Stimulated activated CD8-positive, alpha-beta memory T cell treated with anti-CD3 and anti-CD28 coated beads, Interleukin-7, amount 100 ng/mL, for 48 hours (primary cell): ENCODE measurements around the gene REC114.

Experiments used
- DNase-seq, 2 donors: peaks; one replicate each; pipeline ENCODE4 v3.0.0-alpha.2; 2020; ENCODE audit warnings: low read depth in 1 of 2; ENCODE audit errors: extremely low read depth in 1 of 2

The REC114 gene

GRCh38 chr15:73601451-73602445 lies 158.8 kb downstream of the REC114 start:
- DNase-seq: no peak

- DNase-seq: no peak
These were observed 159.5 kb downstream of the REC114 start for GRCh38 chr15:73602446-73602843.

GRCh38 chr15:73602992-73603391 lies 160.0 kb downstream of the REC114 start:
- DNase-seq: no peak

- no peak for DNase-seq
These were observed 161.5 kb downstream of the REC114 start for GRCh38 chr15:73604477-73604876.

- no peak for DNase-seq
These were observed 162.9 kb downstream of the REC114 start for GRCh38 chr15:73605759-73606436.

- no peak for DNase-seq
These were observed 164.4 kb downstream of the REC114 start for GRCh38 chr15:73607405-73607804.

GRCh38 chr15:73607843-73608242 lies 164.9 kb downstream of the REC114 start:
- DNase-seq: no peak

- no peak for DNase-seq
These were observed 165.5 kb downstream of the REC114 start for GRCh38 chr15:73608475-73608874.

DNA sequence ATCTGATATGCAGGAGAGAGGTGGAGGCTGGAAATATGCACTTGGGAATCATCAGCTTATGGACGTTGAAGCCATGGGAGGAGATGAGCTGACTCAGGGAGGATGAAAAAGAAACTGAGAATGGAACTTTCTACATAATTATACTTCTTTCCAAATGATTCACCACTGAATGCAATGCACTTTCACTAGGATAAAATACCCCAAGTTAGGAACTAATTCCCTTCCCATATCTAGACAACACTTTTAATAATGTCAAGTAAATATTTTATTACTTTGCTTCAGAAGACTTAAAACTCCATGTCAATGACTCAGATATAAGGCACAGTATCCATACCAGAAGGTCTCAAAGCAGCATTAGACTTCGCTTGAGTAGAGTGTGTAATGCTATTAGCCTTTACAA lies 166.0 kb downstream of the REC114 start:
- no peak for DNase-seq
